Activated CD8-positive, alpha-beta memory T cell treated with anti-CD3 and anti-CD28 coated beads, Interleukin-2, amount 50 U/mL, for 48 hours (primary cell): ENCODE data around the gene FOLR2.

Source experiments
- DNase-seq: peaks from one replicate; pipeline ENCODE4 v3.0.0-alpha.2; 2020

FOLR2 gene

GRCh38 chr11:72230764-72231365, 14.3 kb downstream of the FOLR2 start:
- DNase-seq: peak; percentile 33

- no peak for DNase-seq
These were observed 15.0 kb downstream of the FOLR2 start for GRCh38 chr11:72231396-72232259.

- DNase-seq: no peak
These were observed 15.9 kb downstream of the FOLR2 start for GRCh38 chr11:72232260-72233055.

- peak; percentile 42 for DNase-seq
These were observed 16.6 kb downstream of the FOLR2 start for GRCh38 chr11:72233056-72233772.

- DNase-seq: peak; percentile 10
These were observed 17.3 kb downstream of the FOLR2 start for GRCh38 chr11:72233773-72234513.

- DNase-seq: no peak
These were observed 17.9 kb downstream of the FOLR2 start for GRCh38 chr11:72234514-72234830.

- DNase-seq: peak; percentile 34
These were observed 18.3 kb downstream of the FOLR2 start for GRCh38 chr11:72234920-72235319.

GRCh38 chr11:72235351-72236057, 18.9 kb downstream of the FOLR2 start:
- peak; percentile 44 for DNase-seq

GRCh38 chr11:72236083-72236697, 19.6 kb downstream of the FOLR2 start:
- DNase-seq: peak; percentile 22

GRCh38 chr11:72236774-72237111, 20.1 kb downstream of the FOLR2 start:
- DNase-seq: peak; percentile 8

- peak; percentile 52 for DNase-seq
These were observed 20.7 kb downstream of the FOLR2 start for GRCh38 chr11:72237112-72237931.

GRCh38 chr11:72238040-72238450, 21.5 kb downstream of the FOLR2 start:
- peak; percentile 81 for DNase-seq

- DNase-seq: peak; percentile 42
These were observed 22.1 kb downstream of the FOLR2 start for GRCh38 chr11:72238492-72239312.

- DNase-seq: peak; percentile 59
These were observed 22.8 kb downstream of the FOLR2 start for GRCh38 chr11:72239313-72239848.

- peak; percentile 58 for DNase-seq
These were observed 23.4 kb downstream of the FOLR2 start for GRCh38 chr11:72239849-72240460.

GRCh38 chr11:72240461-72241290, 24.1 kb downstream of the FOLR2 start:
- no peak for DNase-seq

- DNase-seq: no peak
These were observed 24.7 kb downstream of the FOLR2 start for GRCh38 chr11:72241291-72241781.
